MM.1S (cell line): ENCODE results near the gene RAB35.

Experiments used
- DNase-seq: peaks from one replicate; pipeline ENCODE4 v3.0.0-alpha.2; 2015
- H2AFZ ChIP-seq: fragments of 300-600 bp; sonication (generic); 2 replicates; pipeline ENCODE4 v1.6.0; 2016; ENCODE audit warnings: antibody characterized with exemption, low read length
- H3F3A ChIP-seq: fragments of 300-600 bp; sonication (generic); 2 replicates; pipeline ENCODE4 v1.6.1; 2016; ENCODE audit warnings: mild to moderate bottlenecking, antibody characterized with exemption, low read length, moderate library complexity, mixed read lengths; ENCODE audit not compliant: insufficient read depth
- H3K27ac ChIP-seq: fragments of 300-600 bp; sonication (generic); 2 replicates; pipeline ENCODE4 v1.5.1; 2016; ENCODE audit warnings: mild to moderate bottlenecking, low read length
- H3K27me3 ChIP-seq: fragments of 300-600 bp; sonication (generic); replicated peaks from 2 replicates; pipeline ENCODE4 v1.6.0; 2016; ENCODE audit warnings: low read length; ENCODE audit not compliant: insufficient read depth
- H3K36me3 ChIP-seq: fragments of 300-600 bp; sonication (generic); replicated peaks from 2 replicates; pipeline ENCODE4 v1.6.1; 2016; ENCODE audit warnings: mild to moderate bottlenecking, low read length, mixed read lengths; ENCODE audit not compliant: insufficient read depth
- H3K4me1 ChIP-seq: fragments of 300-600 bp; sonication (generic); 2 replicates; pipeline ENCODE4 v1.6.1; 2016; ENCODE audit warnings: low read length, mixed read lengths
- H3K4me2 ChIP-seq: fragments of 300-600 bp; sonication (generic); 2 replicates; pipeline ENCODE4 v1.6.0; 2016; ENCODE audit warnings: low read depth, low read length
- H3K4me3 ChIP-seq: fragments of 300-600 bp; sonication (generic); 2 replicates; pipeline ENCODE4 v1.5.1; 2016; ENCODE audit warnings: low read length, mixed read lengths
- H3K79me2 ChIP-seq: fragments of 300-600 bp; sonication (generic); 2 replicates; pipeline ENCODE4 v1.6.1; 2016; ENCODE audit warnings: mixed run types, low read length, mixed read lengths
- H3K9ac ChIP-seq: fragments of 300-600 bp; sonication (generic); 2 replicates; pipeline ENCODE4 v1.6.1; 2016; ENCODE audit warnings: low read length, mixed read lengths
- H3K9me2 ChIP-seq: fragments of 300-600 bp; sonication (generic); replicated peaks from 2 replicates; pipeline ENCODE4 v1.6.1; 2016; ENCODE audit warnings: mild to moderate bottlenecking, low read length, mixed read lengths; ENCODE audit not compliant: insufficient read depth
- H3K9me3 ChIP-seq: fragments of 300-600 bp; sonication (generic); replicated peaks from 2 replicates; pipeline ENCODE4 v1.6.1; 2016; ENCODE audit warnings: mild to moderate bottlenecking, low read length, mixed read lengths; ENCODE audit not compliant: insufficient read depth
- H4K20me1 ChIP-seq: fragments of 300-600 bp; sonication (generic); 2 replicates; pipeline ENCODE4 v1.6.1; 2016; ENCODE audit warnings: mild to moderate bottlenecking, low read length, moderate library complexity, mixed read lengths; ENCODE audit not compliant: insufficient read depth
- EZH2 ChIP-seq: fragments of 300-600 bp; sonication (generic); optimal IDR thresholded peaks from 2 replicates; pipeline ENCODE3; 2017; ENCODE audit warnings: low read depth, mild to moderate bottlenecking, antibody characterized with exemption, low read length, mixed read lengths
- EZH2phosphoT487 ChIP-seq: fragments of 300-600 bp; sonication (generic); IDR thresholded peaks from 2 replicates; pipeline ENCODE4 v1.6.1; 2018; ENCODE audit warnings: antibody characterized with exemption, low read length
- TF ChIP-seq, protein P1 (sequence below): fragments of 300-600 bp; sonication (generic); IDR thresholded peaks from 2 replicates; pipeline ENCODE4 v1.5.1; 2016; ENCODE audit warnings: antibody characterized with exemption, low read length, mixed read lengths

RAB35 gene

DNA sequence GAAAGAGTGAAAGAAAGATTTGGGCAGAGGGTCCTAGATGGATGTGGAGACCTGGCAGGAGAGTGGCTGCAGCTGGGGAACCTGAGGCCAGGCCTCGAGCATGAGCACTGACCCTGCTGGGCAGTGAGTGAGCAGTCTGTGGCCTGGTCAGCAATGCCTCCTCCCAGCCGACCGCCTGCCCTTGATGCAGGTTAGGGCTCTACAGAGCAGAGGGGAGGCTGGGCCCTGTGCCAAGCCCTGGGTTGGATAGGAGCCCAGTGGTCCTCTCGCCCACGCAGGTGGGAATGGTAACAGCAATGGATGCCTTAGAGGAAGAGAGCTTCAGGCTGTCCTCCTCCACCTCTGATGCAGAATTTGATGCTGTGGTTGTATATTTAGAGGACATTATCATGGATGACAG, 59.8 kb downstream of the RAB35 start:
- Histone ChIP-seq H3K9ac (no peak overlapping the region), H3K4me2 (no peak overlapping the region), H3K9me2 (no peaks in the 10 kb centered on the region), H3K27ac (no peak overlapping the region), H4K20me1 (no peaks in the 10 kb centered on the region), H3K4me3 (no peak overlapping the region), H3K4me1 (no peaks in the 10 kb centered on the region), H3F3A (no peaks in the 10 kb centered on the region), H3K79me2 (no peaks in the 10 kb centered on the region), H3K36me3 (no peaks in the 10 kb centered on the region), H2AFZ (no peak overlapping the region), H3K9me3 (no peaks in the 10 kb centered on the region), H3K27me3 (no peaks in the 10 kb centered on the region)
- TF ChIP-seq EZH2phosphoT487, result no peak
- TF ChIP-seq, protein P1, sequence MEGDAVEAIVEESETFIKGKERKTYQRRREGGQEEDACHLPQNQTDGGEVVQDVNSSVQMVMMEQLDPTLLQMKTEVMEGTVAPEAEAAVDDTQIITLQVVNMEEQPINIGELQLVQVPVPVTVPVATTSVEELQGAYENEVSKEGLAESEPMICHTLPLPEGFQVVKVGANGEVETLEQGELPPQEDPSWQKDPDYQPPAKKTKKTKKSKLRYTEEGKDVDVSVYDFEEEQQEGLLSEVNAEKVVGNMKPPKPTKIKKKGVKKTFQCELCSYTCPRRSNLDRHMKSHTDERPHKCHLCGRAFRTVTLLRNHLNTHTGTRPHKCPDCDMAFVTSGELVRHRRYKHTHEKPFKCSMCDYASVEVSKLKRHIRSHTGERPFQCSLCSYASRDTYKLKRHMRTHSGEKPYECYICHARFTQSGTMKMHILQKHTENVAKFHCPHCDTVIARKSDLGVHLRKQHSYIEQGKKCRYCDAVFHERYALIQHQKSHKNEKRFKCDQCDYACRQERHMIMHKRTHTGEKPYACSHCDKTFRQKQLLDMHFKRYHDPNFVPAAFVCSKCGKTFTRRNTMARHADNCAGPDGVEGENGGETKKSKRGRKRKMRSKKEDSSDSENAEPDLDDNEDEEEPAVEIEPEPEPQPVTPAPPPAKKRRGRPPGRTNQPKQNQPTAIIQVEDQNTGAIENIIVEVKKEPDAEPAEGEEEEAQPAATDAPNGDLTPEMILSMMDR, result no peak
- TF ChIP-seq EZH2, result no peak
- DNase-seq, result no peak

DNA sequence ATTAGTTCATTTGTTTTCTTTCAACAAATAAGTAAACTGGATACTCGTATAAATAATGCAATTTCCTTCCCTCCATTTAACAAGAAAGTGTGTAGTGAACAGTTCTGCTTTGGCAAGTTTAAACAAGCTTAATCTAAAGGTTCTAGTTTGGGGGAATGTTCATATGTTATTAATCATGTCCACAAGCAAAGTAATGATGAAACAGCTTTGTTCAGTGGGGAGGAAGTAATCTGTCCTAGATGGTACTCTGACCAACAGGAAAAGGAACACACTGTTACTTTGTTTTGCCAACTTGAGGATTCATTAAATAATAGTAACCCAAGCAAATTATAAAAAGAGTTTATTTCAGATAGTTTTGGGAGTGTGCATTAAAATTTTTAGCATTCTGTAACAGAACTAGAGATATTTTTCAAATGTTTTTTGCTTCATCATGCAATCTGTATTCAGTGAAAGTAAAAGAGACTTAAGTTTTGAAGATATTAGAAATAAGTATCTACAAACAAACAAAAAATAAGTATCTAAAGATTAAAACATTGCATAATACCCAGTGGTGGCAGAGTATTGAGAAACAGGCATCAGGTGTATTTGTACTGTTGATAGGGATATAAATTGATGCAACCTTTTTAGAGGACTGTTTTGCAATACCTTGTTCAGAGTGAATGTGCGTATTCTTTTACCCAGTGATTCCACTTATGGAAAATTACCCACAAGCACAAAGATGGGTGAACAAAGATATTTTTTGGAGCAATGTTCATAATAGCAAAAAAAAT, 61.1 kb downstream of the RAB35 start:
- no peaks in the 10 kb centered on the region for H3K79me2 ChIP-seq
- H3K27me3 ChIP-seq, result no peaks in the 10 kb centered on the region
- H3K9me2 ChIP-seq, result no peaks in the 10 kb centered on the region
- TF ChIP-seq EZH2, result no peak
- TF ChIP-seq, protein P1, result no peak
- TF ChIP-seq EZH2phosphoT487, result no peak
- H3K4me1 ChIP-seq, result no peaks in the 10 kb centered on the region
- no peaks in the 10 kb centered on the region for H3F3A ChIP-seq
- DNase-seq, result no peak
- no peaks in the 10 kb centered on the region for H3K36me3 ChIP-seq
- no peak overlapping the region for H3K4me2 ChIP-seq
- no peak overlapping the region for H2AFZ ChIP-seq
- no peaks in the 10 kb centered on the region for H3K9me3 ChIP-seq
- no peaks in the 10 kb centered on the region for H4K20me1 ChIP-seq
- no peak overlapping the region for H3K4me3 ChIP-seq
- H3K27ac ChIP-seq, result no peak overlapping the region
- H3K9ac ChIP-seq, result no peak overlapping the region

DNA sequence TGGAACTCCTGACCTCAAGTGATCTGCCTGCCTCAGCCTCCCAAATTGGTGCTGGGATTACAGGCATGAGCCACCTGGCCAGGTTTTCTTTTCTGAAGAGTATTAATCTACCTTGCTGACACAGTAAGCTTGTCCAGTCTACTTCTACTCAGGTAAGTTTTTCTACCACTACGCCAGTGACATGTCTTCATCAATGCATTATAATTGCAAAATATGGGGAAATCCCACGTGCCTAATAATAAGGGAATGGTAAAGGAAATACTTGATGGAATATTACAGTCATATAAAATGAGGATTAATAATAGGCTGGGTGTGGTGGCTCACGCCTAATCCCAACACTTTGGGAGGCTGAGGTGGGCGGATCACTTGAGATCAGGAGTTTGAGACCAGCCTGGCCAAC, 62.3 kb downstream of the RAB35 start:
- Histone ChIP-seq H3K9me3 (no peaks in the 10 kb centered on the region), H3K79me2 (no peaks in the 10 kb centered on the region), H3K36me3 (no peaks in the 10 kb centered on the region), H3K9me2 (no peaks in the 10 kb centered on the region), H3K9ac (no peak overlapping the region), H3K4me1 (no peaks in the 10 kb centered on the region), H3K4me2 (no peak overlapping the region), H3K27ac (no peak overlapping the region), H3F3A (no peaks in the 10 kb centered on the region), H2AFZ (no peak overlapping the region), H3K4me3 (no peak overlapping the region), H4K20me1 (no peaks in the 10 kb centered on the region), H3K27me3 (no peaks in the 10 kb centered on the region)
- no peak for DNase-seq
- TF ChIP-seq EZH2 (no peak), EZH2phosphoT487 (no peak)
- TF ChIP-seq, protein P1, result no peak
